AG04450 (cell line): Measurements from ENCODE around the gene RTN4IP1. TPM values are rescaled to one million over a fixed set of nuclear protein-coding genes. Genes with fewer than 3 reads are reported as not detected.
"Not testable (repeated sequence)": the region's sequence is repeated elsewhere in the genome, so short reads cannot be mapped to it uniquely, and the experiment has no call there.

Experiments
- CTCF ChIA-PET: fragments of 300-600, 350-600 bp; formaldehyde crosslinking; extraction: SDS; loops from one replicate; lab custom pipeline; 2022; ENCODE audit warnings: antibody characterized with exemption, inconsistent platforms; lab: Charles Lee
- POLR2A ChIA-PET: fragments of 350-600 bp; formaldehyde crosslinking; extraction: SDS; loops from one replicate; lab custom pipeline; 2021; ENCODE audit warnings: antibody characterized with exemption, inconsistent platforms; lab: Yijun Ruan, JAX
- DNase-seq: peaks from one replicate; pipeline ENCODE4 v3.0.0-alpha.2; 2011; ENCODE audit warnings: low read depth, low spot score
- H3K27ac ChIP-seq: one replicate; pipeline ENCODE4 v1.5.1; 2012; ENCODE audit warnings: low read depth, low read length, control low read depth
- H3K27me3 ChIP-seq: one replicate; pipeline ENCODE4 v1.6.0; 2012; ENCODE audit warnings: low read length; ENCODE audit not compliant: control insufficient read depth, insufficient read depth
- H3K4me3 ChIP-seq: 2 replicates; pipeline ENCODE4 v1.5.1; 2011; ENCODE audit warnings: mild to moderate bottlenecking, low read depth, low read length, control low read depth
- H3K9me3 ChIP-seq: 2 replicates; pipeline ENCODE4 v1.5.1; 2012; ENCODE audit warnings: low read length; ENCODE audit not compliant: control insufficient read depth, insufficient read depth
- polyA plus RNA-seq: library from polyadenylated mRNA; depleted of rRNA; stranded (reverse); fragments of >200 nt; gene quantifications from 2 replicates; pipeline ENCODE4 v1.2.3, GENCODE V29; 2011
- TF ChIP-seq, protein P1 (sequence below): IDR thresholded peaks from 2 replicates; pipeline ENCODE4 v1.5.1; 2011; ENCODE audit warnings: low read depth, low read length, control low read depth, inconsistent platforms

The RTN4IP1 gene
- polyA plus RNA-seq, 1 experiment, result 9.3 TPM

DNA sequence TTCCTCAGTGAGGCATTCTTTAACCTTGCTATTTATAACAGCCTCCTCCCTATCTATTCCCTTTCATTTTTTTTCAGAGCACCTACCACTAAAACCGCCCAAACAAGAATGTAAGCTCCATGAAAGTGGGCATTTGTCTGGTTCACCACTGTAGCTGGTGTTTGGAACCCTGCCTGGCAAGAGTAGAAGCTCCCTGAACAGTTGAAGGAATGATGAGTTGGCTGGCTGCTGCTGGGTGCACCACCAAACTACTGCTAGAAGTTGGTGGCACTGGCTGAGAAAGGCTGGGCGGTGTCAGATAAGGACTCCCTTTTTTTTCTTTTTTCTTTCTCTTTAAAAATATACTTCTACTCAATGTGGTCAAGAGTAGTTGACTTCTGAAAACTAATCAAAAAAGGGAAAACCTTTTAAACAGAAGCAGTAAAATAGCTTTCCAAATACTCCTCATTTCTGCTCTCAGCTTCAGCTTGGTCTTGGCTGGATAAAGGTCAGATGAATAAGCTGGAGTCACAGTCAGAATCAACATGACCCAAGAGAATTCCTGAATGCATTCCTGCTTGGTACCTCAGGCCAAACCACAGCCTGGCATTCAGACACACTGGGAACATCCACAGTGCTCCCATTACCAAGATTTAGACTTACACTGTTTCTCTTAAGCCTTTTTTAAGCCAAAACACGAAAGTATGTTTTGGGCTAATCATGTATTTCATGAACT lies 38.0 kb downstream of the RTN4IP1 start:
- ChIA-PET CTCF (interaction anchor here (0.5 to 2.0 kb wide), 6 partner anchors 17 to 1256 kb away, joined by 3 to 8 read pairs (median 4); no protein-coding TSS in a partner anchor), POLR2A (interaction anchor here (1.2 kb wide), 1 partner anchor 11 kb away, joined by 3 read pairs; no protein-coding TSS in a partner anchor)
- TF ChIP-seq, protein P1, sequence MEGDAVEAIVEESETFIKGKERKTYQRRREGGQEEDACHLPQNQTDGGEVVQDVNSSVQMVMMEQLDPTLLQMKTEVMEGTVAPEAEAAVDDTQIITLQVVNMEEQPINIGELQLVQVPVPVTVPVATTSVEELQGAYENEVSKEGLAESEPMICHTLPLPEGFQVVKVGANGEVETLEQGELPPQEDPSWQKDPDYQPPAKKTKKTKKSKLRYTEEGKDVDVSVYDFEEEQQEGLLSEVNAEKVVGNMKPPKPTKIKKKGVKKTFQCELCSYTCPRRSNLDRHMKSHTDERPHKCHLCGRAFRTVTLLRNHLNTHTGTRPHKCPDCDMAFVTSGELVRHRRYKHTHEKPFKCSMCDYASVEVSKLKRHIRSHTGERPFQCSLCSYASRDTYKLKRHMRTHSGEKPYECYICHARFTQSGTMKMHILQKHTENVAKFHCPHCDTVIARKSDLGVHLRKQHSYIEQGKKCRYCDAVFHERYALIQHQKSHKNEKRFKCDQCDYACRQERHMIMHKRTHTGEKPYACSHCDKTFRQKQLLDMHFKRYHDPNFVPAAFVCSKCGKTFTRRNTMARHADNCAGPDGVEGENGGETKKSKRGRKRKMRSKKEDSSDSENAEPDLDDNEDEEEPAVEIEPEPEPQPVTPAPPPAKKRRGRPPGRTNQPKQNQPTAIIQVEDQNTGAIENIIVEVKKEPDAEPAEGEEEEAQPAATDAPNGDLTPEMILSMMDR, result no peak
- Histone ChIP-seq H3K4me3 (no peak overlapping the region), H3K9me3 (no peaks in the 10 kb centered on the region), H3K27ac (peak overlapping the region; percentile 70), H3K27me3 (no peaks in the 10 kb centered on the region)
- DNase-seq, result peak; percentile 37

DNA sequence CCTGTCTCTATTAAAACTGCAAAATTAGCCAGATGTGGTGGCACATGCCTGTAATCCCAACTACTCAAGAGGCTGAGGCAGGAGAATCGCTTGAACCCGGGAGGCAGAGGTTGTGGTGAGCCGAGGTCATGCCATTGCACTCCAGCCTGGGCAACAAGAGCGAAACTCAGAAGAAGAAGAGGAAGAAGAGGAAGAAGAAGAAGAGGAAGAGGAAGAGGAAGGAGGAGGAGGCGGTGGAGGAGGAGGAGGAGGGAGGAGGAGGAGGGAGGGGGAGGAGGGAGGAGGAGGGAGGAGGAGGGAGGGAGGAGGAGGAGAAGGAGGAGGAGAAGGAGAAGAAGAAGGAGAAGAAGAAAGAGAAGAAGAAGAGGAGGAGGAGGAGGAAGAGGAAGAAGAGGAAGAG lies 40.4 kb downstream of the RTN4IP1 start:
- H3K27ac ChIP-seq, H3K27me3 ChIP-seq, H3K4me3 ChIP-seq, POLR2A ChIA-PET, H3K9me3 ChIP-seq, CTCF ChIA-PET, DNase-seq: not testable (repeated sequence)

DNA sequence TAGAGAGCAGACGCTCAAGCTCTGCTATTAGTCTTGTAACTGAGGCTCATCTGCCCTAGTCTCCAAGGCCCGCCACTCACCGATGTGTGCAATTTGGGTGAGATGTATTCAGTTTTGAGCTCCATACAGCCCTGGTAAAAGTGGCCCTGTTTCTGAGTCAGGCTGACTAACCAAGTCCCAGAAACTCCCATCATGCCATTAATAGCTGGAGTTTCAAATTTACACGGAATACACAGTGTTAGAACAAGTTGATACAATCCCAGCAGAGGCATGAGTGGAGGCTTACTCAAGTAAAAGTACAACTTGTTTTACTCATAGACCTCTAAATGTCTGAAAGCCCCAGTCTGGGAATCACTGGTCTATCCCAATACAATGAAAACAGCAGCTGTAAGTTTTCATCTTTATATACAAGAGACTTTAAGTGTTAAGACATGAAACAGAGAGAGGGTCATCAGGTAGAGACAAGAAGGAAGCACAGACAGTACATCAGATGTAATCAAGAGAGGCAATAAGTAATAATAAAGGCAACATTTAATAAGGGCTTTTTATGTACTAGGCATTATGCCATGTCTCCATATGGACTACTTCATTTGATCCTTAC lies 42.4 kb downstream of the RTN4IP1 start:
- ChIA-PET POLR2A (interaction anchor here (0.6 kb wide), 1 partner anchor 36 kb away, joined by 3 read pairs; no protein-coding TSS in a partner anchor), CTCF (interaction anchor here (0.6 to 1.4 kb wide), 2 partner anchors 20 to 141 kb away, joined by 3 to 8 read pairs; no protein-coding TSS in a partner anchor)
- H3K27me3 ChIP-seq, result no peaks in the 10 kb centered on the region
- no peaks in the 10 kb centered on the region for H3K9me3 ChIP-seq
- H3K27ac ChIP-seq, result no peak overlapping the region
- no peak for DNase-seq
- TF ChIP-seq, protein P1, result no peak
- H3K4me3 ChIP-seq, result no peak overlapping the region

DNA sequence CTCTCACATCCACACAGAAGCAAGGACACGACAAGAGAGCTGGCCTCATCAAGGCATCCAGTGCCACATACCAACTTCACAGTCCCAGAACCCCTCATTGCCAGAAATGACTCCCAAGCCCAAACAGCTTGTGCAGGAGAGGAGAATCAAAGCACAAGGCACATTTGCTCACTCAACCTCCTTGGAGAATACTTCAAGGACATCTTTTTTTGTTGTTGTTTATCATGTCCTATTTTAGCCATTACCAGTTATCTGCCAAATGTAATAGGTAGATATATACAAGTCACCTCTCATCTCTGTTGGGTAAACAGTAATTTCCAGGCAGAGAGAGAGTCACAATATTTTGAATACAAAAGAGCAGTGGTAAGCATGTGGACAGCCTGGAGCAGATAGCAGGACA lies 47.8 kb downstream of the RTN4IP1 start:
- CTCF ChIA-PET, result interaction anchor here (1.1 kb wide), 1 partner anchor 15 kb away, joined by 4 read pairs; no protein-coding TSS in a partner anchor
- Histone ChIP-seq H3K9me3 (no peaks in the 10 kb centered on the region), H3K27me3 (no peaks in the 10 kb centered on the region), H3K27ac (no peak overlapping the region), H3K4me3 (no peak overlapping the region)
- DNase-seq, result no peak
- TF ChIP-seq, protein P1, result no peak
- POLR2A ChIA-PET, result no interaction called here

DNA sequence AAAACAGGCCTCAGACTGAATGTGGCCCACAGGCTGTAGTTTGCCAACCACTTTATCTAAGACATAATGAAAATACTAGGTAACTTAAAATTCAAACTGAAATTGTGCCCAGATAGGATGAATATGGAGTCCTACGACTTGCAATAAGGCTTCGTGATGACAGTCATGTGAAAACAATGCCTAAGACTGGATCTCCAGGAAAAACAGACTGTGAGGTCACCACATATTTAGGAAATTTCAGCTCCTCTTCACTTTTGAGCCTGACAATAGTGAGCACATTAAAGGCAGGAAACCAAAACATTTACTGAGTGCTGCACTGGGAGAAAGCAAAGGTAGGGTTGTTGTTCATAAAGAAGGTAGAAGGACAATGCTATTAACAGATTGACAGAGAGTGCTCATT lies 50.0 kb downstream of the RTN4IP1 start:
- H3K9me3 ChIP-seq, result no peaks in the 10 kb centered on the region
- ChIA-PET CTCF (interaction anchor here (0.6 to 1.1 kb wide), 2 partner anchors 13 to 240 kb away, joined by 3 to 6 read pairs; no protein-coding TSS in a partner anchor), POLR2A (no interaction called here)
- no peaks in the 10 kb centered on the region for H3K27me3 ChIP-seq
- H3K27ac ChIP-seq, result no peak overlapping the region
- no peak overlapping the region for H3K4me3 ChIP-seq
- no peak for DNase-seq
- TF ChIP-seq, protein P1, result no peak
